Non-pigmented ciliary epithelial cell (primary cell): Measurements from ENCODE around the gene UBE2D3.
"Not testable (repeated sequence)": the region's sequence is repeated elsewhere in the genome, so short reads cannot be mapped to it uniquely, and the experiment has no call there.

Source experiments
- DNase-seq: peaks from one replicate; pipeline ENCODE4 v3.0.0-alpha.2; 2010; ENCODE audit warnings: low read depth

Gene UBE2D3

GRCh38 chr4:102826890-102827673 lies at the start of gene UBE2D3:
Gene UBE2D3 (minus strand): TSS chr4:102827551. CDS start chr4:102826508, 1,043 bp downstream.
- peak; percentile 76 for DNase-seq

- no peak for DNase-seq
Measured at GRCh38 chr4:102871772-102872171, 44.4 kb upstream of the UBE2D3 start.

GRCh38 chr4:102869569-102870197 lies 42.3 kb upstream of the UBE2D3 start:
- DNase-seq, result no peak

GRCh38 chr4:102868781-102869568 lies 41.6 kb upstream of the UBE2D3 start, which contains the start of gene CISD2:
Gene CISD2 (plus strand): TSS chr4:102868992. CDS start chr4:102869085, 93 bp downstream.
- DNase-seq, result peak; percentile 37

GRCh38 chr4:102868153-102868780 lies 40.9 kb upstream of the UBE2D3 start:
- DNase-seq, result no peak

- no peak for DNase-seq
Measured at GRCh38 chr4:102867278-102868152, 40.2 kb upstream of the UBE2D3 start.

GRCh38 chr4:102865327-102865726 lies 38.0 kb upstream of the UBE2D3 start:
- not testable (repeated sequence) for DNase-seq

GRCh38 chr4:102862747-102863146 lies 35.4 kb upstream of the UBE2D3 start:
- no peak for DNase-seq

GRCh38 chr4:102862016-102862415 lies 34.7 kb upstream of the UBE2D3 start:
- no peak for DNase-seq

GRCh38 chr4:102860611-102861324 lies 33.4 kb upstream of the UBE2D3 start:
- DNase-seq, result no peak

GRCh38 chr4:102858828-102859464 lies 31.6 kb upstream of the UBE2D3 start:
- DNase-seq, result no peak

- DNase-seq, result no peak
Measured at GRCh38 chr4:102850370-102850769, 23.0 kb upstream of the UBE2D3 start.

GRCh38 chr4:102849579-102850104 lies 22.3 kb upstream of the UBE2D3 start:
- no peak for DNase-seq

- DNase-seq, result no peak
Measured at GRCh38 chr4:102847687-102848086, 20.3 kb upstream of the UBE2D3 start.

- no peak for DNase-seq
Measured at GRCh38 chr4:102843938-102844337, 16.6 kb upstream of the UBE2D3 start.

GRCh38 chr4:102843273-102843672 lies 15.9 kb upstream of the UBE2D3 start:
- no peak for DNase-seq

- no peak for DNase-seq
Measured at GRCh38 chr4:102842367-102842766, 15.0 kb upstream of the UBE2D3 start.

- DNase-seq, result no peak
Measured at GRCh38 chr4:102836596-102836995, 9.2 kb upstream of the UBE2D3 start.

- no peak for DNase-seq
Measured at GRCh38 chr4:102832667-102833066, 5.3 kb upstream of the UBE2D3 start.

GRCh38 chr4:102832105-102832504 lies 4.8 kb upstream of the UBE2D3 start:
- no peak for DNase-seq
